Measurements from ENCODE around the gene ELMO1. TPM values are rescaled to one million over a fixed set of nuclear protein-coding genes. Genes with fewer than 3 reads are reported as not detected.

ELMO1 gene
- total RNA-seq, 4 donors from 2014 or later = 24.6 to 120 (median 71.9) TPM

DNA sequence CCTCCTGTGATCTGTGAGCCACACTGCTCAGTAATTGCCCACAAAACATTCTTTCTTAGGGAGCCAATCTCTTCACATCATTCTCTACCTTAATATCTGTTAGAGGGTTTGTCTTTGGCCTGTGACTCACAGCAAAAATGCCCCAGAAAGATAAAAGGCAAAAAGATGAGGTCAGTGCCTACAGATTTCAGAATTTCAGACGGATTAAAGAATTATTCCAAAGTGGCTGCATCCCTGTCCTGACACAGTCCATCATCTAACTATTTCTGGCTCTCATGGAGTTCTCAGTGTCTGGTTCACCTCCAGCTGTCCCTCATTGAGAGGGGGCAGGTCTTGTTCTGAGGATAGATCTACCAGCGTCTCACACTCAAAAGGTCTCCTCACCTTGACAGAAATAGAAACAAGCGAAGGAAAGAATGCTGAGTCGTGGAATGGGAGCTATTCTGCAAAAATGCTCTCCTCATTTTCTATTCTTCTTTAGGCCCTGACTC, 585.8 kb downstream of the ELMO1 start:
- no peaks in the 10 kb centered on the region for H3K27me3 ChIP-seq
- no peaks in the 10 kb centered on the region for H3K9me3 ChIP-seq
- intact Hi-C loops (cut with DNase I; ENCODE audit: low total_unique reads) (no loop called here), in situ Hi-C loops (cut with MboI; ENCODE audit: low pct_ligation_motif_present in 1 of 4, low pct_unique_long_range_greater_than_20kb in 1 of 4, low sequenced_read_pairs in 3 of 4) (no loop called here)
- TF ChIP-seq POLR2A (IDR thresholded peaks at IDR 0.05) = no peak
- TF ChIP-seq CTCF (IDR thresholded peaks at IDR 0.05) = no peak
- TF ChIP-seq EP300 (IDR thresholded peaks at IDR 0.05; ENCODE audit: low read depth) = no peak
- TF ChIP-seq POLR2AphosphoS5 (IDR thresholded peaks at IDR 0.05) = no peak
- H3K36me3 ChIP-seq = no peaks in the 10 kb centered on the region
- H3K4me1 ChIP-seq = no peaks in the 10 kb centered on the region
- 62 to 74% methylated on average over 4 of the region's 4 CpGs for WGBS, 2 donors (ENCODE audit: low coverage in 1 of 2)
- no peak overlapping the region for H3K4me3 ChIP-seq
- H3K27ac ChIP-seq = no peak overlapping the region
- no peak for DNase-seq

GRCh38 chr7:36861656-36862055, 587.0 kb downstream of the ELMO1 start:
- H3K9me3 ChIP-seq = no peaks in the 10 kb centered on the region
- TF ChIP-seq EP300 (IDR thresholded peaks at IDR 0.05; ENCODE audit: low read depth) (no peak), POLR2AphosphoS5 (IDR thresholded peaks at IDR 0.05) (no peak), CTCF (IDR thresholded peaks at IDR 0.05) (no peak), POLR2A (IDR thresholded peaks at IDR 0.05) (no peak)
- intact Hi-C loops (cut with DNase I; ENCODE audit: low total_unique reads) (no loop called here), in situ Hi-C loops (cut with MboI; ENCODE audit: low pct_ligation_motif_present in 1 of 4, low pct_unique_long_range_greater_than_20kb in 1 of 4, low sequenced_read_pairs in 3 of 4) (no loop called here)
- no peak for DNase-seq
- 97 to 100% methylated on average over 6 to 11 of the region's 11 CpGs for WGBS, 2 donors (ENCODE audit: low coverage in 1 of 2)
- no peak overlapping the region for H3K4me3 ChIP-seq
- H3K4me1 ChIP-seq = no peaks in the 10 kb centered on the region
- no peak overlapping the region for H3K27ac ChIP-seq
- H3K27me3 ChIP-seq = no peaks in the 10 kb centered on the region
- H3K36me3 ChIP-seq = no peaks in the 10 kb centered on the region

GRCh38 chr7:36860681-36861080, 588.0 kb downstream of the ELMO1 start:
- Histone ChIP-seq H3K36me3 (no peaks in the 10 kb centered on the region), H3K27ac (no peak overlapping the region), H3K4me3 (no peak overlapping the region), H3K9me3 (no peaks in the 10 kb centered on the region), H3K4me1 (no peaks in the 10 kb centered on the region), H3K27me3 (no peaks in the 10 kb centered on the region)
- DNase-seq = no peak
- intact Hi-C loops (cut with DNase I; ENCODE audit: low total_unique reads) (no loop called here), in situ Hi-C loops (cut with MboI; ENCODE audit: low pct_ligation_motif_present in 1 of 4, low pct_unique_long_range_greater_than_20kb in 1 of 4, low sequenced_read_pairs in 3 of 4) (no loop called here)
- TF ChIP-seq POLR2AphosphoS5 (IDR thresholded peaks at IDR 0.05) (no peak), EP300 (IDR thresholded peaks at IDR 0.05; ENCODE audit: low read depth) (no peak), CTCF (IDR thresholded peaks at IDR 0.05) (no peak), POLR2A (IDR thresholded peaks at IDR 0.05) (no peak)
- WGBS, 2 donors (ENCODE audit: low coverage in 1 of 2) = 83 to 87% methylated on average over 2 of the region's 2 CpGs

- H3K36me3 ChIP-seq = no peaks in the 10 kb centered on the region
- H3K9me3 ChIP-seq = no peaks in the 10 kb centered on the region
- H3K27me3 ChIP-seq = no peaks in the 10 kb centered on the region
- no peak for TF ChIP-seq POLR2AphosphoS5 (IDR thresholded peaks at IDR 0.05)
- TF ChIP-seq POLR2A (IDR thresholded peaks at IDR 0.05) = no peak
- TF ChIP-seq CTCF (IDR thresholded peaks at IDR 0.05) = no peak
- no peak for TF ChIP-seq EP300 (IDR thresholded peaks at IDR 0.05; ENCODE audit: low read depth)
- H3K4me3 ChIP-seq = no peak overlapping the region
- H3K27ac ChIP-seq = no peak overlapping the region
- in situ Hi-C loops (cut with MboI; ENCODE audit: low pct_ligation_motif_present in 1 of 4, low pct_unique_long_range_greater_than_20kb in 1 of 4, low sequenced_read_pairs in 3 of 4) (no loop called here), intact Hi-C loops (cut with DNase I; ENCODE audit: low total_unique reads) (no loop called here)
- DNase-seq = no peak
- WGBS, 2 donors (ENCODE audit: low coverage in 1 of 2) = 96 to 97% methylated on average over 7 to 13 of the region's 15 CpGs
- H3K4me1 ChIP-seq = no peaks in the 10 kb centered on the region
Measured at GRCh38 chr7:36855330-36855729, 593.3 kb downstream of the ELMO1 start.

Data from transverse colon (tissue), 4 donors.